ENCODE data around the gene ATP13A5. TPM values are rescaled to one million over a fixed set of nuclear protein-coding genes. Genes with fewer than 3 reads are reported as not detected.

ATP13A5 gene, protein sequence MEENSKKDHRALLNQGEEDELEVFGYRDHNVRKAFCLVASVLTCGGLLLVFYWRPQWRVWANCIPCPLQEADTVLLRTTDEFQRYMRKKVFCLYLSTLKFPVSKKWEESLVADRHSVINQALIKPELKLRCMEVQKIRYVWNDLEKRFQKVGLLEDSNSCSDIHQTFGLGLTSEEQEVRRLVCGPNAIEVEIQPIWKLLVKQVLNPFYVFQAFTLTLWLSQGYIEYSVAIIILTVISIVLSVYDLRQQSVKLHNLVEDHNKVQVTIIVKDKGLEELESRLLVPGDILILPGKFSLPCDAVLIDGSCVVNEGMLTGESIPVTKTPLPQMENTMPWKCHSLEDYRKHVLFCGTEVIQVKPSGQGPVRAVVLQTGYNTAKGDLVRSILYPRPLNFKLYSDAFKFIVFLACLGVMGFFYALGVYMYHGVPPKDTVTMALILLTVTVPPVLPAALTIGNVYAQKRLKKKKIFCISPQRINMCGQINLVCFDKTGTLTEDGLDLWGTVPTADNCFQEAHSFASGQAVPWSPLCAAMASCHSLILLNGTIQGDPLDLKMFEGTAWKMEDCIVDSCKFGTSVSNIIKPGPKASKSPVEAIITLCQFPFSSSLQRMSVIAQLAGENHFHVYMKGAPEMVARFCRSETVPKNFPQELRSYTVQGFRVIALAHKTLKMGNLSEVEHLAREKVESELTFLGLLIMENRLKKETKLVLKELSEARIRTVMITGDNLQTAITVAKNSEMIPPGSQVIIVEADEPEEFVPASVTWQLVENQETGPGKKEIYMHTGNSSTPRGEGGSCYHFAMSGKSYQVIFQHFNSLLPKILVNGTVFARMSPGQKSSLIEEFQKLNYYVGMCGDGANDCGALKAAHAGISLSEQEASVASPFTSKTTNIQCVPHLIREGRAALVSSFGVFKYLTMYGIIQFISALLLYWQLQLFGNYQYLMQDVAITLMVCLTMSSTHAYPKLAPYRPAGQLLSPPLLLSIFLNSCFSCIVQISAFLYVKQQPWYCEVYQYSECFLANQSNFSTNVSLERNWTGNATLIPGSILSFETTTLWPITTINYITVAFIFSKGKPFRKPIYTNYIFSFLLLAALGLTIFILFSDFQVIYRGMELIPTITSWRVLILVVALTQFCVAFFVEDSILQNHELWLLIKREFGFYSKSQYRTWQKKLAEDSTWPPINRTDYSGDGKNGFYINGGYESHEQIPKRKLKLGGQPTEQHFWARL
- not detected in 2 replicates for total RNA-seq

DNA sequence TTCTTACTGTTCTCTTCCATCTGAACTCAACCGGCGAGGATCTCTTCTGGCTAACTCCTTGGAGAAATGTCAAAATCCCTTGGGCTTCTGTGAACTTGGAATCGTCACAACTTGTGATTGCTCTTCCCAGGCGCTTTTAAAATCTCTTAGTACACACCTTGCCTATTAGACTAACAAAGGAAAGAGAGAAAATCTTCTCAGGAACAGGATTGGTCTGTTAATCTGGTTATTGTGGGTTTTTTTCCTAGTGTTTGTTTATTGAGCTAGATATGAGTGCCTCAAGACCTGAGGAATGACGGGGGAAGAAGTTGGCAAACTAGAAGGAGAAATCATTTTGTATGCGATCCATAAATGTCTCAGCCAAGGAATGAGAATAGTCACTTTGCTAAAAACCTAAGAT, at the start of gene ATP13A5:
Gene ATP13A5 (minus strand): TSS at position 48 of the 400 bp plus-strand sequence. CDS start 28 bp downstream, at position 20.

DNA sequence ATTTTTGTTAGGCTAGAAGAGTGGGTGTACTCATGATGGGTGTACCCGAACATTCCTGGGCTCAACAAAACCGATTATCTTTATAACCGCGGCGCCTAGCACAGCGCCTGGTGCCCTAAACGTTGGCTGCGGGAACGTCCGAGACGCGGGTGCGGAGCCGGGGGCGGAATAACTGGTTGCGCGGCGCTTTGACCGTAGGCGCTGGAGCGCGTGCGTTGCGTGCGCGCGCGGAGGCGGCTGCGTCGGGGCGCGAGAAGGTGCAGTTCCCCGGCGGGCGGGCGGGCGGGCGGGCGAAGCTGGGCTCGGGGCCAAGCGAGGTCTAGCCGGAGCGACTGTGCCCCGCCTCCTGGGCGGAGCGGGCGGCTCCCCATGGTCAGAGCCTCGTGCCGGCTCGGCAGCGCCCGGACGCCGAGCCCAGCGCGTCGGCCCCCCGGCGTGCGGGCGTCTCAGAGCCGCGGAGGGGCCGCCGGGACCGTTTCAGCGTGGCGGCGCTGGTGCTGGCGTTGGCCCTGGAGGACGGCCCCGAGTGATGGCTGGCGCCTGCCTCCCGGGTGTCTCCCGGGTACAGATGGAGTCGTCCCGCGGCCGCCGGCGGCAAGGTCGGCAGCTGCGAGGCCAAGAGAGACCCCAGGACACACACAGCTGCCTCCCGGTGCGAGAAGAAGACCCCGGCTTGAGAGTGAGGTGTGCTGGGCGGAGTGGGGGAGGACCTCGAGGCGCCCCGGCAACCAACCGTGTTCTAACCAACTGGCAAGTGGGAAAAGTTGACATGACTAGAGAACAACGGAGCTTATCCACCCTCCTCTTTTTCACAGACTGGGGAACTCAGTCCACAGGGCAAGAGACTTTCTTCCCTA, 137.5 kb downstream of the ATP13A5 start, which contains the start of gene PLAAT1:
Gene PLAAT1 (plus strand): TSS at position 373 of the 857 bp plus-strand sequence. CDS start 14,429 bp downstream, outside the sequence.

Other genes with a start within 250 kb of the ATP13A5 start
- not detected in 2 replicates for gene PLAAT1, start 137.5 kb downstream of the ATP13A5 start, total RNA-seq
- 0.26 and 0.54 TPM in 2 replicates for gene ATP13A4, start 176.1 kb upstream of the ATP13A5 start, total RNA-seq
- 72.0 and 82.2 TPM in 2 replicates for gene OPA1, start 214.5 kb upstream of the ATP13A5 start, total RNA-seq